Activated effector memory CD4-positive, alpha-beta T cell treated with anti-CD3 and anti-CD28 coated beads, Interleukin-2, amount 50 U/mL, for 16 hours (primary cell): ENCODE data around the gene B3GNT7.

Experiments
- DNase-seq: peaks from one replicate; pipeline ENCODE4 v3.0.0-alpha.2; 2020

Gene B3GNT7, protein sequence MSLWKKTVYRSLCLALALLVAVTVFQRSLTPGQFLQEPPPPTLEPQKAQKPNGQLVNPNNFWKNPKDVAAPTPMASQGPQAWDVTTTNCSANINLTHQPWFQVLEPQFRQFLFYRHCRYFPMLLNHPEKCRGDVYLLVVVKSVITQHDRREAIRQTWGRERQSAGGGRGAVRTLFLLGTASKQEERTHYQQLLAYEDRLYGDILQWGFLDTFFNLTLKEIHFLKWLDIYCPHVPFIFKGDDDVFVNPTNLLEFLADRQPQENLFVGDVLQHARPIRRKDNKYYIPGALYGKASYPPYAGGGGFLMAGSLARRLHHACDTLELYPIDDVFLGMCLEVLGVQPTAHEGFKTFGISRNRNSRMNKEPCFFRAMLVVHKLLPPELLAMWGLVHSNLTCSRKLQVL

DNA sequence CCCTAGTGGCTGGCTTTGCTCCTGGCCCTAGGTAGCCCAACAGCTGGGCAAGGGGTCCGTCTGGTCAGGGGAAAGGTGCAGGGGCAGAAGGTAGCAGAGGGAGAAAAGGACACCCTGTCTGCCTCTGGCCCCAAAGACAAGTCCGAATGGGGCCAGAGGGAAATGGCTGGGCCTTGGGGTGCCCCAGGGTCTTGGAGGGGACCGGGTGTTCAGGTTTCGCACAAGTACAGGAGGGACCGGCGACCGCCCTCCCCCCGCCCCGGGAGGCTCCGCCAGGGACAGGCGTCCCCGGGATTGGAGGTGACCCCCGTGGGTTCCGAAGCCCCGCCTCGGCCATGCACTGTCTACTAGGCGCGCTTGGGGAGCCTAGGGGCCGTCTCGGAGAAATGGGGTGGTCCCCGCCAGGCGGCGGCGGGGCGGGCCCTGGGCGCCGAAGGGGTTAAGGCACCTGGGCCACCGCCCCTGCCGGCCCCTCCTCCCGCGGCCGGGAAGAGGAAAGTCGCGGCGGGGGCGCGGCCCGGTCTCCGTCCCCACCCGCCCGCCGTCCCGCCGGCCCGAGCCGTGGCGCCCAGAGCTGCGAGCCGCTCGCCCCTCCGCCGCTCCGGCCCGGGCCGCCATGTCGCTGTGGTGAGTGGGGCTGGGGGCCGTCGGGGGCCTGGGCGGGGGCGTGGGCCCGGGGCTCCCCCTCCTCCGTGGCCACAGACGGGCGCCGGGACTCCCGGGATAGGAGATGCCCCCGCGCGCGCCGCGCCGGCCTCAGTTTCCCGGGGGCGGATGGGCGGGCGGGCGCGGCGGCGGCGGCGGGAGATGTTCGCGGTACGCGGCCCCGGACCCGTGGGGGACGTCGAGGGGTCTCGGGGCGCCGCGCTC lies at the start of gene B3GNT7:
TSS of gene B3GNT7 (plus strand) at position 523 of the 870 bp plus-strand sequence. CDS start at position 617, 94 bp downstream.
- DNase-seq, result no peak

DNA sequence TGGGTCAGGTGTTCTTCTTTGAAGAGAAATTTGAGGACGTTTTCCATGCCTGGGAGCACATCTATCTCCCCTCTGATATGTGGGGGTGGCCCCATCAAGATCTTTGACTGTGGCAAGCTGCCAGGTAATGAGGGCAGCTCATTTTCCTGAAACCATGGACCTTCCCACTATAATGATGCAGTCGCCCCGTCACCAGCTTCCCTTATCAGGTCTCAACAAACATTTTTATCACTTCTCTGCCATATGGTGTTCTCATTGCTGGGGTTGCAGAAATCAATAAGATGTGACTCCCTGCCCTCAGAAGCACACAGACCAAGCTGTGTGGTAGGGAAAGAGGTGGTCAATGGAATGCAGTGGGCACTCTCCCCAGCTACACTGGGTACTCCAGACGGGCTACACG lies 48.4 kb upstream of the B3GNT7 start:
- DNase-seq, result peak; percentile 8

DNA sequence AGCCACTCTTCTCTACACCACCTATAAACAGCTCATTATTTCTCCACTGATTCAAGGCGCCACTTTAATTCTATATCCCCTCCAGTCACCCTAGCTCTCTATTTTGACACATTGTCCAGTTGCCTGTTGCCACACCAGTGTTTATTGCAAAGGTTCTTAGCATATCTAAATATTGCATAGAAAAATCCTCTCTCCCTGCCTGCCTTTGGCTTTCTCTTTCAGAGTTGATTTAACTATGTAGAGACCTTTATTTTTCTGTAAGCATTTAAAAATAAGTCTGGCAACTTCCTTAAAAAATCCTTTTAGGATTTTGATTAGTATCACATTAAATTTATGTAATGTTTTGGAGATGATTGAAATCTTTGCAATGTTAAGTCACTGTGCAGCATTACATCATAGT lies 47.9 kb upstream of the B3GNT7 start:
- DNase-seq, result no peak

- peak; percentile 22 for DNase-seq
Observed at GRCh38 chr2:231348173-231348572, 47.3 kb upstream of the B3GNT7 start.

- peak; percentile 12 for DNase-seq
Observed at GRCh38 chr2:231348704-231349373, 46.7 kb upstream of the B3GNT7 start.

DNA sequence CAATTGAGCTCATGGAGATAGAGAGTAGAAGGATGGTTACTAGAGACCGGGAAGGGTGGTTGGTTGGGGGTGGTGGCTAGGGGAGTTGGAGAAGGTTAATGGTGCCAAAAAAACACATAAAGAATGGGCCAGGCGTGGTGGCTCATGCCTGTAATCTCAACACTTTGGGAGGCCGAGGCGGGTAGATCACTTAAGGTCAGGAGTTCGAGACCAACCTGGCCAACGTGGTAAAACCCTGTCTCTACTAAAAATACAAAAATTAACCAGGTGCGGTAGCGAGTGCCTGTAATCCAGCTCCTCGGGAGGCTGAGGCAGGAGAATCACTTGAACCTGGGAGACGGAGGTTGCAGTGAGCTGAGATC lies 46.2 kb upstream of the B3GNT7 start:
- DNase-seq, result peak; percentile 16

GRCh38 chr2:231351648-231352047 lies 43.9 kb upstream of the B3GNT7 start:
- DNase-seq, result peak; percentile 38

DNA sequence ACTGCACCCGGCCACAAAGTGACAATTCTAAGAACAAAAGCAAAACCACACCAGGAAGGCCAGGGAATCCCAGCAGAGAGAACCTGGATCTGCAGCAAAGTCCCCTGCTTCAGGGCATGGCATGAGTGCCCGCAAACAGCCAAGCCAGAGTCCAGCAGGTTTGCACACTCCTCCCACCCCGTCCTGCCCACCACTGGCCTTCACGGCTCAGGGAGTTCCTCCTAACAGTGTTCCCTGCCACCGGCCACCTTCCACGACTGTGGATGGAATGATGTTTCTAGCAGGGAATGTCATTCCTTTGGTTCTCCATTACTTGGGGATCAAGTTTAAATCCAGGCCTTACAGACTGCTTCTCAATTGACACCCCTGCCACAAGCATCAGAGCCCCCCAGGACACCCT lies 42.0 kb upstream of the B3GNT7 start:
- peak; percentile 16 for DNase-seq

GRCh38 chr2:231355508-231356465 lies 39.7 kb upstream of the B3GNT7 start:
- no peak for DNase-seq

GRCh38 chr2:231356466-231356844 lies 39.1 kb upstream of the B3GNT7 start:
- no peak for DNase-seq

GRCh38 chr2:231357048-231357447 lies 38.5 kb upstream of the B3GNT7 start:
- DNase-seq, result peak; percentile 28

GRCh38 chr2:231357931-231358330 lies 37.6 kb upstream of the B3GNT7 start:
- DNase-seq, result no peak

DNA sequence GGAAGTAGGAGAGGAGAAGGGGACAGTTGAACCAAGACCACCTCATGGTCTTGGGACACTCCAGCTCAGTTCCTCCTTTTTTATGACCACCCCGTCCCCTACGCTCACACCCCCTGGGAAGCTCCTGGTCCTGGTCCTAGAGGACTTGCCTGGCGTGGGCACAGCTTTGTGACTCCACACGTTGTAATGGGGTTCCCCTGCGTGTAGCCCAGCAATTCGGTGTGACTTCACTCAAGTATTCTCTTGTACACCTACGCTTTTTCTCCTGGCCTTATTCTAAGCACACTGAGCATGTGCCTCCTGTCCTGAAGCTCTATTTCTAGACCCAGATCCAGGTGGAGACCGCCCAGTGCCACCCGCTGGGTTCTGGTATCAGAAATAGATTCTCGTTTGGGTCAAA lies 36.1 kb upstream of the B3GNT7 start:
- no peak for DNase-seq

DNA sequence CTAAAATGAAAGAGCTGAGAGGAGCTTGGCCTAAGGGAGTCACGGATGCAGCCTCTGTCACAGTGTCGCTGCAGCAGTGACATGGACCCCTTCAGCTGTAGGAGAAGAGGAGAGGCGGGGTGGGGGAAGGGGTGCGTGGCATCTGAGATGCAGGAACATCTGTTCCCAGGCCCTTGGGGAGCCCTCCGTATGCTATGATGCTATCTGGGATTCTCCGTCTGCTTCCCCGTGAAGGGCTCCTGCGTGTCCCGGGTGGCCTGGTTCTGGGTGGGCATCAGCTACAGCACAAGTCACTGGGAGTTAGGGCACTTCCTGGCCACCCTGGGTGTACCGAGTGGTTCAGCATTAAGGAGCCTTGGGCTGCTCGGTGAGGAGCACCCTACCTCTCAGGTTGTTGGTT lies 35.6 kb upstream of the B3GNT7 start:
- peak; percentile 58 for DNase-seq

DNA sequence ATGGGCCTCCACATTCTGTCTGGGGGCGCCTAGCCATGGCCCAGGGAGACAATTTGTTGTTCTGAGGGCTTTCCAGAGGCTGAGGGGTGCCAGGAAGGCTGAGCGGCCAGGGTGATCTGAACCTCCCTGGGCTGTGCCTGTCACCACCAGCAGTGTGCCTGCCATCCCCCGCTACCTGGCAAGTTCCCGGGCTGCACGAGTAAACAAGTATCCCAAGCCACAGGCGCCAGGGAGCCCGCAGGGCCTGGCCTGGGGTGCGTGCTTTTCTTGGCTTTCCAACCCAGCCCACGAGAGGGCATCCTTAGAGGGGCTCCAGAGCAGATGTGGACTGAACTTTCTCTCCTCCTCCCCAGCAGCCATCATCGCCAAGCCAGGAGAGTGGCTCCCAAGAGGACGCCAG lies 35.1 kb upstream of the B3GNT7 start:
- peak; percentile 45 for DNase-seq

DNA sequence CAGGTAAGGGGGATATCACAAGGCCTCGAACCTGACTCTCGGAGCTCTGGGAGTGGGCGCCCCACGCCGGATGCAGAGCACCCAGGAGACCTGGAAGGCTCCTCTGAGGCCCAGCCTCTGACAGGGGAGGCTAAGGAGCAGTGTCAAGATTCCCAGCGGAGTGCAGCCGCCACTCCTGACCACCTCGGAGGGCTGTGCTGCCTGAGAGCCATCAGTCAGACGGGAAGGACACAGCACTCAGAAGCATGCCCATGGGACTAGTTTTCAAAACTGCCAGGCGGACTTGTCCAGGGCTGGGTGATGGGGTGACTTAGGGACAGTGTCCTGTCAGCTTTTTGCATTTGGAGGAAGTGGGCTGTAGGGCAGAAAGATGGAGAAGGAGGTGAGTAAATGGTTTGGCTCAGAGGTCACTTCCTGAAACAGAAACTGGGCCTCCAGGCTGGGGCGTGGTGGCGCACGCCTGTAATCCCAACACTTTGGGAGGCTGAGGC lies 34.6 kb upstream of the B3GNT7 start:
- DNase-seq, result peak; percentile 49

GRCh38 chr2:231361701-231362554 lies 33.6 kb upstream of the B3GNT7 start:
- peak; percentile 38 for DNase-seq

GRCh38 chr2:231362555-231363184 lies 32.8 kb upstream of the B3GNT7 start:
- peak; percentile 57 for DNase-seq

DNA sequence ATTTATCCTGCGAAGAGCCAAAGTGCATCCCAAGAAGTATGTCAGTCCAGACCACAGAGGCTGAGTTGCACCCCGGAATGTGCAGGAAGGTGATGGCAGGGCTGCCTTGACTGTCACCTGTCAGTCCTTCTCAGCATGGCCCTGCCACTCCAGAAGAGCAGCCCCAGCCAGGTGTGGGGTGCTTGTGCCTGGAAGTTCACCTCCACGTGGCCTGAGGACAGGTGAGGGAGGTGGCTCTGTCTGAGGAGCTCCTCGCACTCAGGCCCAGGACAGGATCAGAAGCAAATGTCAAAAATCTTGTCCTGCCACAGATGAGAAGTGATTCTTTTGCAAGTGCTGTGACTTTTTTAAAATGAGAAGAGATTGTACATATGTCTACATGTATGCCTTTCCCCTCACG lies 31.4 kb upstream of the B3GNT7 start:
- no peak for DNase-seq

DNA sequence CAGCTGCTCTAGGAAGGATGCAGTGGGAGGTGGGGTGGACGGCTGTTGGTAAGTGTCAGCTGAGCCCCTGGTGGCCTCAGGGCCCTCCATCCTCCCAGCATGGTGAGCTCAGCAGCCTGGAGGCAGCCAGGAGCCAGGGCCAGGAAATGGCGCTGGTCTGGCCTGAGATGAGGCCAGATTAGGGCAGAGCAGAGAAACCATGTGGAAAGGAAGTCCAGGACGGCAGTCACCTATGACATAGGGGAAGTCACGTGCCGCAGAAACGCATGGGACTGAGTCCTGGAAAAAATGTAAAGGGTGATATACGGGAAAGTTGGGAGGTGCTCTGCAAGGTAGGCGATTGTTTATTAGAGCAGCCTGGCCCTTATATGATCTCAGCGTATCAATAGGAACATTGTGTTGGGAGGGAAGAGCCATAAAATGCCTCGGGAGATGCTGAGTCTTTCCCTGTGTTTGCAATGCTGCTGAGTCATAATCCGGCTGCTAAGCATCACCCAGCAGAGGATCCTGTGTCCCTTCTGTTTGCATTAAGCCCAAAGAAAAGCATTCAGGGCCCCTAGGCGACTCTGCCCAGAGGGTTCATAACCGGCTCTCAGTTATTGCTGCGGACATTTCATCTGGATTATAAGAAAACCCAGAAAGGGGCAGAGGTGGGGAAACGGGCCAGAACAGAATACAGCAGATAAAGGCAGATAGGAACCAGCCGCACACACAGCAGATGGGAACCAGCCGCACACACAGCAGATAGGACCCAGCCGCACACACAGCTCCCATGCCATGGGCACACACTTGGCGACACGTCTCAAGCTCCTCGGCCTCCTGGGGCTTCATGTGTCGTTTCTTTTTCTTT lies 30.3 kb upstream of the B3GNT7 start:
- no peak for DNase-seq
